NCI-H1694 (cell line): Measurements from ENCODE around the gene CLCNKB.

ENCODE experiments used
- DNase-seq: peaks from one replicate; lab custom pipeline; 2025; lab: John Stamatoyannopoulos, UW

CLCNKB gene

DNA sequence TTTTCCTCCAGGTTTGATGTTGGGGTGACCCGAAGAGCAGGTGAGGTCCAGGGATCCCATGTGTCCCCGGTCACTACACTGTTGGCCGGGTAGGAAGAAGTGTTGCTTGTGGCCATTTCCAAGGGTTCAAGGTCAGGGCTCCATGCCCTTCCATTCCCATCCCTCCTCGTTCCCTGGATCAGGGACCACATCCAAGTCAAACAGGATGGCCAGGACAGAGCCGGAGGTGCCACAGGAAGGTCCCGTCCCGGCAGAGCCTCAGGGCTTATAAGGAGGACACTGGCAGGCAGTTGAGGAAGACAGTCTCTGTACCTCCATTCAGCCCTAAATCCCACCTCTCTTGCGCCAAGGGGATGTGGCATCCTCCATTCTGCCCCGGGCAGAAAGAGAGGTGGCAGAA lies 51.9 kb downstream of the CLCNKB start:
- DNase-seq: no peak

DNA sequence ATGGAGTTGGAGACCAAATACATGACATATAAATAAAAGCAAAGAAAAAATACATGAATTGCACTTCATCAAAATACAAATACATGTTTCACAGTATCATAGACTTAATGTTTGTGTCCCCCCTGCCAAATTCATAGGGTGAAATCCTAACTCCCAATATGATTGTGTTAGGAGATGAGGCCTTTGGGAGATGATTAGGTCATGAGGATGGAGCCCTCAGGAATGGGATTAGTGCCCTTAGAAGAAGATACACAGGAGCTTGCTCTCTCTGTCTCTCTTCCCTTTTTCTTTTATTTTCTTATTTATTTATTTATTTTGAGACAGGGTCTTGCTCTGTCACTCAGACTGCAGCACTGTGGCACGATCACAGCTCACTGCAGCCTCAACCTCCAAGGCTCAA lies 55.8 kb downstream of the CLCNKB start:
- DNase-seq: no peak

DNA sequence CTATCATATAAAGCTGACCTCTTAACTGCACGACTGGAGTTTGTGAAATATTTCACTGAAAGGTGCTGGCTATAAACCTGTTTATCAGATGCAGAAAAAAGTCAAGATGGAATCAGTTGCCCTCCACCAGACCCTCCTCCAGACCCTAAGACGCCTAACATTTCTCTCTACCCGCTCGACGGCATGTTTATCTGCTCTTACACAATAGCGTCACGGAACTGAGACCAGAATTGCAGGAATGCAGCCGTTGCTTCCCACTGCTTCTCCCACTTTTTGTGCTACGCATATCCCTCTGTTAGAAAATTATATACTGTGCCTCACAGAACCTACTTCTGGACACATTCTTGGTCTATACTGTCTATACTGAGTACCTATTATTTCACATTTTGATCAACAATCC lies 58.0 kb downstream of the CLCNKB start:
- no peak for DNase-seq
